ENCODE measurements around the gene EVX2.

The EVX2 gene

GRCh38 chr2:176106581-176107539, 23.1 kb upstream of the EVX2 start, which contains the start of gene HOXD11:
Gene HOXD11, plus strand, starts transcription at chr2:176107280. Its CDS starts 76 bp downstream, at chr2:176107356.
- H3K27ac ChIP-seq (replicated peaks; ENCODE audit: low read length), result no peak within 1 kb of the TSS
- H3K4me3 ChIP-seq (ENCODE audit: low read length in 2 of 2), result no peak within 1 kb of the TSS
- H2BK120ac ChIP-seq (ENCODE audit: low read depth, low read length), result no peak within 1 kb of the TSS
- no peak within 1 kb of the TSS for H2BK15ac ChIP-seq (ENCODE audit: low read length)
- H3K23ac ChIP-seq (ENCODE audit: low read depth, low read length, poor library complexity), result peak within 1 kb of the TSS; percentile 91
- H2BK5ac ChIP-seq (ENCODE audit: low read length), result no peak within 1 kb of the TSS
- no peak within 1 kb of the TSS for H3K4ac ChIP-seq (ENCODE audit: low read length)
- no peaks in the 10 kb centered on the region for H3K36me3 ChIP-seq (replicated peaks in 1 of 2; ENCODE audit: control insufficient read depth in 2 of 2, insufficient read depth in 2 of 2, low read length in 2 of 2)
- H3K27me3 ChIP-seq (ENCODE audit: control insufficient read depth in 3 of 3, insufficient read depth in 3 of 3, low read depth in 1 of 3, low read length in 3 of 3), result peaks cover 63 to 98% (median 97%) of the 10 kb centered on the region in 3 experiments
- H4K91ac ChIP-seq (ENCODE audit: low read depth, low read length, poor library complexity), result no peak within 1 kb of the TSS
- peaks cover 0 to 4% of the 10 kb centered on the region in 2 donors for H3K9me3 ChIP-seq (replicated peaks in 1 of 2; ENCODE audit: control insufficient read depth in 2 of 2, insufficient read depth in 1 of 2, low read depth in 1 of 2, low read length in 2 of 2)
- H3K4me1 ChIP-seq (ENCODE audit: control insufficient read depth in 2 of 2, insufficient read depth in 1 of 2, low read depth in 1 of 2, low read length in 2 of 2), result peaks cover 0 to 1% of the 10 kb centered on the region in 2 donors
- DNase-seq (ENCODE audit: low spot score), result no peak
- WGBS, 2 donors (ENCODE audit: extremely low coverage in 2 of 2, insufficient read length in 2 of 2, insufficient replicate concordance in 1 of 2), result no CpG with 5 or more reads among the region's 85 CpGs
- no peak within 1 kb of the TSS for H3K14ac ChIP-seq (ENCODE audit: low read length)
- H3K9ac ChIP-seq (ENCODE audit: low read depth, low read length, poor library complexity), result no peak within 1 kb of the TSS
- H4K8ac ChIP-seq (ENCODE audit: low read depth, low read length), result no peak within 1 kb of the TSS
- no peaks in the 10 kb centered on the region for H3K79me1 ChIP-seq (ENCODE audit: low read depth, low read length)
- H3K4me2 ChIP-seq (ENCODE audit: insufficient read depth, low read length, poor library complexity, severe bottlenecking), result peak within 1 kb of the TSS; percentile 33
- H3K18ac ChIP-seq (ENCODE audit: low read length), result no peak within 1 kb of the TSS
- H2AFZ ChIP-seq (ENCODE audit: low read length), result peak within 1 kb of the TSS; percentile 66
- no peak within 1 kb of the TSS for H2AK5ac ChIP-seq (ENCODE audit: low read depth, low read length)
- H2BK12ac ChIP-seq (ENCODE audit: low read length), result no peak within 1 kb of the TSS

- WGBS, 2 donors (ENCODE audit: extremely low coverage in 2 of 2, insufficient read length in 2 of 2, insufficient replicate concordance in 1 of 2), result no CpG with 5 or more reads among the region's 25 CpGs
- peak overlapping the region in 1 of 2 donors; percentile 56 for H3K4me3 ChIP-seq (ENCODE audit: low read length in 2 of 2)
- H3K4me2 ChIP-seq (ENCODE audit: insufficient read depth, low read length, poor library complexity, severe bottlenecking), result no peak overlapping the region
- no peak overlapping the region for H2BK5ac ChIP-seq (ENCODE audit: low read length)
- no peak overlapping the region for H3K9ac ChIP-seq (ENCODE audit: low read depth, low read length, poor library complexity)
- H3K4ac ChIP-seq (ENCODE audit: low read length), result no peak overlapping the region
- no peak overlapping the region for H3K23ac ChIP-seq (ENCODE audit: low read depth, low read length, poor library complexity)
- no peak overlapping the region for H3K14ac ChIP-seq (ENCODE audit: low read length)
- H2BK15ac ChIP-seq (ENCODE audit: low read length), result no peak overlapping the region
- H3K27ac ChIP-seq (replicated peaks; ENCODE audit: low read length), result no peak overlapping the region
- H4K8ac ChIP-seq (ENCODE audit: low read depth, low read length), result no peak overlapping the region
- H2BK120ac ChIP-seq (ENCODE audit: low read depth, low read length), result no peak overlapping the region
- no peak overlapping the region for H4K91ac ChIP-seq (ENCODE audit: low read depth, low read length, poor library complexity)
- no peak overlapping the region for H3K18ac ChIP-seq (ENCODE audit: low read length)
- H2AFZ ChIP-seq (ENCODE audit: low read length), result peak overlapping the region; percentile 66
- H2BK12ac ChIP-seq (ENCODE audit: low read length), result no peak overlapping the region
- peaks cover 5 to 7% of the 10 kb centered on the region in 2 donors for H3K9me3 ChIP-seq (replicated peaks in 1 of 2; ENCODE audit: control insufficient read depth in 2 of 2, insufficient read depth in 1 of 2, low read depth in 1 of 2, low read length in 2 of 2)
- H2AK5ac ChIP-seq (ENCODE audit: low read depth, low read length), result no peak overlapping the region
- peaks cover 69 to 98% (median 97%) of the 10 kb centered on the region in 3 experiments for H3K27me3 ChIP-seq (ENCODE audit: control insufficient read depth in 3 of 3, insufficient read depth in 3 of 3, low read depth in 1 of 3, low read length in 3 of 3)
- no peak for DNase-seq (ENCODE audit: low spot score)
- no peaks in the 10 kb centered on the region for H3K36me3 ChIP-seq (replicated peaks in 1 of 2; ENCODE audit: control insufficient read depth in 2 of 2, insufficient read depth in 2 of 2, low read length in 2 of 2)
- no peaks in the 10 kb centered on the region for H3K79me1 ChIP-seq (ENCODE audit: low read depth, low read length)
- H3K4me1 ChIP-seq (ENCODE audit: control insufficient read depth in 2 of 2, insufficient read depth in 1 of 2, low read depth in 1 of 2, low read length in 2 of 2), result peaks cover 0 to 1% of the 10 kb centered on the region in 2 donors
Observed at GRCh38 chr2:176105730-176106580, 22.2 kb upstream of the EVX2 start.

GRCh38 chr2:176105078-176105729, 21.4 kb upstream of the EVX2 start:
- H3K9ac ChIP-seq (ENCODE audit: low read depth, low read length, poor library complexity), result no peak overlapping the region
- H3K4me2 ChIP-seq (ENCODE audit: insufficient read depth, low read length, poor library complexity, severe bottlenecking), result no peak overlapping the region
- H2AK5ac ChIP-seq (ENCODE audit: low read depth, low read length), result no peak overlapping the region
- WGBS, 2 donors (ENCODE audit: extremely low coverage in 2 of 2, insufficient read length in 2 of 2, insufficient replicate concordance in 1 of 2), result no CpG with 5 or more reads among the region's 25 CpGs
- no peak overlapping the region for H2BK12ac ChIP-seq (ENCODE audit: low read length)
- H2BK120ac ChIP-seq (ENCODE audit: low read depth, low read length), result no peak overlapping the region
- H3K79me1 ChIP-seq (ENCODE audit: low read depth, low read length), result no peaks in the 10 kb centered on the region
- no peak overlapping the region for H3K4ac ChIP-seq (ENCODE audit: low read length)
- peaks cover 76 to 98% (median 97%) of the 10 kb centered on the region in 3 experiments for H3K27me3 ChIP-seq (ENCODE audit: control insufficient read depth in 3 of 3, insufficient read depth in 3 of 3, low read depth in 1 of 3, low read length in 3 of 3)
- peak overlapping the region in 1 of 2 donors; percentile 2 for H3K4me3 ChIP-seq (ENCODE audit: low read length in 2 of 2)
- no peak overlapping the region for H3K14ac ChIP-seq (ENCODE audit: low read length)
- no peak overlapping the region for H2BK5ac ChIP-seq (ENCODE audit: low read length)
- no peak overlapping the region for H3K18ac ChIP-seq (ENCODE audit: low read length)
- H3K9me3 ChIP-seq (replicated peaks in 1 of 2; ENCODE audit: control insufficient read depth in 2 of 2, insufficient read depth in 1 of 2, low read depth in 1 of 2, low read length in 2 of 2), result peaks cover 7 to 11% of the 10 kb centered on the region in 2 donors
- no peak overlapping the region for H4K91ac ChIP-seq (ENCODE audit: low read depth, low read length, poor library complexity)
- no peak overlapping the region for H4K8ac ChIP-seq (ENCODE audit: low read depth, low read length)
- peak overlapping the region; percentile 65 for H3K23ac ChIP-seq (ENCODE audit: low read depth, low read length, poor library complexity)
- no peak overlapping the region for H2BK15ac ChIP-seq (ENCODE audit: low read length)
- peak overlapping the region; percentile 69 for H2AFZ ChIP-seq (ENCODE audit: low read length)
- H3K4me1 ChIP-seq (ENCODE audit: control insufficient read depth in 2 of 2, insufficient read depth in 1 of 2, low read depth in 1 of 2, low read length in 2 of 2), result peaks cover 0 to 1% of the 10 kb centered on the region in 2 donors
- DNase-seq (ENCODE audit: low spot score), result no peak
- H3K27ac ChIP-seq (replicated peaks; ENCODE audit: low read length), result no peak overlapping the region
- no peaks in the 10 kb centered on the region for H3K36me3 ChIP-seq (replicated peaks in 1 of 2; ENCODE audit: control insufficient read depth in 2 of 2, insufficient read depth in 2 of 2, low read length in 2 of 2)
